Stomach (tissue), 4 donors: Measurements from ENCODE around the gene ZMYND8.

ENCODE experiments used
- CTCF ChIP-seq, 7 experiments: fragments of 450-650 bp in 4 of 7; fragments of 200-600 bp in 3 of 7; sonication (generic) in 3 of 7; IDR thresholded peaks; one replicate each; pipeline ENCODE4 v1.5.1; 2016 to 2019; ENCODE audit warnings: antibody characterized with exemption in 7 of 7, control low read depth in 2 of 7, mild to moderate bottlenecking in 1 of 7
- POLR2A ChIP-seq, 4 donors: fragments of 450-650 bp; IDR thresholded peaks; one replicate each; pipeline ENCODE4 v1.6.1; 2016; ENCODE audit warnings: antibody characterized with exemption in 4 of 4, control low read depth in 2 of 4, mild to moderate bottlenecking in 1 of 4, moderate library complexity in 1 of 4

GRCh38 chr20:47300071-47300470 lies 56.4 kb downstream of the ZMYND8 start:
- no peak for TF ChIP-seq CTCF (IDR thresholded peaks at IDR 0.05)
- no peak for TF ChIP-seq POLR2A (IDR thresholded peaks at IDR 0.05)
